ENCODE data around the gene KCTD17.

DNA sequence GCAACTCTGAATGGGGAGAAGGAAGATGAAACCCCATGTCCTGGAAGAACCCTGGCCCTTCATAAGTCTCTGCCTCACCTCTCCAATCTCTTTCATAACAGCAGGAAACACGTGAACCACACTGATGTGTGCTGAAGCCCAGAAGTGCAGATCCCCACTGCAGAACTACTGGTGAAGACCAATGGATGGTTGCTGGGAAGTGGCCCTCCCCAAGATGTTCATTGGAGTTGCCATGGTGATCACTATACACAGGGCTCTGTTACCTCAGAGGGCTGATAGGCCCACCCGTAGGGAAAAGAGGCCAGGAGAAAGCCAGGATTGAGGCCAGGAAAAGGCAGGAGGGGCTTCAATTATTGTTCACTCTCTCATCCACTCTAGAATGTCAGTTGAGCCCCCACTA, 43.9 kb upstream of the KCTD17 start:
- TF ChIP-seq, protein P1, sequence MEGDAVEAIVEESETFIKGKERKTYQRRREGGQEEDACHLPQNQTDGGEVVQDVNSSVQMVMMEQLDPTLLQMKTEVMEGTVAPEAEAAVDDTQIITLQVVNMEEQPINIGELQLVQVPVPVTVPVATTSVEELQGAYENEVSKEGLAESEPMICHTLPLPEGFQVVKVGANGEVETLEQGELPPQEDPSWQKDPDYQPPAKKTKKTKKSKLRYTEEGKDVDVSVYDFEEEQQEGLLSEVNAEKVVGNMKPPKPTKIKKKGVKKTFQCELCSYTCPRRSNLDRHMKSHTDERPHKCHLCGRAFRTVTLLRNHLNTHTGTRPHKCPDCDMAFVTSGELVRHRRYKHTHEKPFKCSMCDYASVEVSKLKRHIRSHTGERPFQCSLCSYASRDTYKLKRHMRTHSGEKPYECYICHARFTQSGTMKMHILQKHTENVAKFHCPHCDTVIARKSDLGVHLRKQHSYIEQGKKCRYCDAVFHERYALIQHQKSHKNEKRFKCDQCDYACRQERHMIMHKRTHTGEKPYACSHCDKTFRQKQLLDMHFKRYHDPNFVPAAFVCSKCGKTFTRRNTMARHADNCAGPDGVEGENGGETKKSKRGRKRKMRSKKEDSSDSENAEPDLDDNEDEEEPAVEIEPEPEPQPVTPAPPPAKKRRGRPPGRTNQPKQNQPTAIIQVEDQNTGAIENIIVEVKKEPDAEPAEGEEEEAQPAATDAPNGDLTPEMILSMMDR (conservative IDR thresholded peaks at IDR 0.05 in 1 of 2, IDR thresholded peaks at IDR 0.05 in 1 of 2; ENCODE audit: low read depth in 1 of 2, low read length in 2 of 2), result no peak
- no peak for TF ChIP-seq EZH2 (IDR thresholded peaks at IDR 0.05; ENCODE audit: low read length, missing control alignments)
